SH-SY5Y (cell line): Measurements from ENCODE around the gene DUSP5.

Experiments used
- GATA2 ChIP-seq: IDR thresholded peaks from 2 replicates; pipeline ENCODE4 v1.6.1; 2011; ENCODE audit warnings: mild to moderate bottlenecking, low read depth, low read length
- GATA3 ChIP-seq: IDR thresholded peaks from 2 replicates; pipeline ENCODE4 v1.6.1; 2011; ENCODE audit warnings: low read depth, mild to moderate bottlenecking, low read length, moderate library complexity

DUSP5 gene

DNA sequence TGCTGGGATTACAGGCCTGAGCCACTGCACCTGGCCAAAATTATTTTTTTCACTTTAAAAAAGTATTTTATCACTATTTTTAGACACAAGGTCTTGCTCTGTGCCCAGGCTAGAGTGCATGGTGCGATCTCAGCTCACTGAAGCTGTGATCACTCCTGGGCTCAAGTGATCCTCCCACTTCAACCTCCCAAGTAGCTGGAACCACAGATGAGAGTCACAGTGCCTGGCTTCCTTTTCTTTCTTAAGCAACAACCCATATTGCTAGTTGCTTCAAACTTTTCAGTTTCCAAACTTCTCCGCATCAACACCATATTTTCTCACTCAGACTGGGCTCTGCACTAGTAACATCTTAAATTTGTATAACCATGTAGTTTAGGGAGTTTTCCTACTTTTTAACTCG is 60.3 kb downstream of the DUSP5 start:
- TF ChIP-seq GATA2 = no peak
- TF ChIP-seq GATA3 = no peak

DNA sequence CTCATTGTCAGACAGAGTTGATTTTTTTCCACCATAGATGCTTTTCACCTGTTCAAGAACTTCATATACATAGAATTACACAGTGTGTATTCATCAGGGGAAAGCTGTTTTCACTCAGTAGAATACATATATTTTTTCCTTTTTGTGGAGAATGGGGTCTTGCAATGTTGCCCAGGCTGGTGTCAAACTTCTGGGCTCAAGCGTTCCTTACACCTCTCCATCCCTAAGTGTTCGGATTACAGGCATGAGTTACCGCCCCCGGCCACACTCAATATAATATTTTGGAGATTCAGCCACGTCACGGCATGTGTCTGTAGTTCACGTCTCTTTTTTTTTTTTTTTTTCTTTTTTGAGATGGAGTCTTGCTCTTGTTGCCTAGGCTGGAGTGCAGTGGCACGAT is 62.3 kb downstream of the DUSP5 start:
- TF ChIP-seq GATA2 = no peak
- TF ChIP-seq GATA3 = no peak
